HCT116 (cell line): ENCODE data around the gene APBB2. TPM values are rescaled to one million over a fixed set of nuclear protein-coding genes. Genes with fewer than 3 reads are reported as not detected.

Experiments
- ATAC-seq: fragments of 200-7000 bp; cut with Tn5 transposase; 2 replicates; pipeline ENCODE4 v1.9.1; 2020; ENCODE audit warnings: mild to moderate bottlenecking, moderate library complexity
- BruUV-seq: library from RNA; stranded (reverse); fragments of 400-500 nt; replicated peaks from 2 replicates; lab custom pipeline; 2021; lab: Mats Ljungman, UMichigan
- CTCF ChIA-PET: fragments of 300-600 bp; sonication (Branson Sonifier 250); formaldehyde crosslinking; loops from one replicate; lab custom pipeline; 2021; ENCODE audit warnings: antibody characterized with exemption; lab: Charles Lee
- POLR2A ChIA-PET: fragments of 300-600, 350-600 bp; sonication (Branson Sonifier 250); formaldehyde crosslinking; loops from one replicate; lab custom pipeline; 2021; ENCODE audit warnings: antibody characterized with exemption; lab: Charles Lee
- RAD21 ChIA-PET, 2 experiments: fragments of 300-600 bp; sonication (Branson Sonifier 250); formaldehyde crosslinking; loops; one replicate each; lab custom pipeline; 2023; ENCODE audit warnings: low total read pairs in 2 of 2; ENCODE audit not compliant: uncharacterized antibody in 2 of 2, unreplicated experiment in 2 of 2, low non-redundant PET in 1 of 2; lab: Charles Lee
- DNase-seq: peaks from one replicate; pipeline ENCODE4 v3.0.0-alpha.2; 2010; ENCODE audit warnings: low read depth, low spot score
- H2AFZ ChIP-seq: fragments of 200-600 bp; shearing (Covaris generic), sonication (generic); 2 replicates; pipeline ENCODE4 v1.6.1; 2017; ENCODE audit warnings: low read depth, mixed run types, mixed read lengths, antibody characterized with exemption, low read length; ENCODE audit not compliant: poor library complexity, severe bottlenecking
- H3K27ac ChIP-seq: 2 replicates; pipeline ENCODE4 v1.5.1; 2012; ENCODE audit warnings: low read depth, low read length
- H3K27me3 ChIP-seq: fragments of 200-600 bp; sonication (generic); 2 replicates; pipeline ENCODE4 v1.6.1; 2016; ENCODE audit warnings: mixed run types, low read length, mixed read lengths; ENCODE audit not compliant: insufficient read depth
- H3K36me3 ChIP-seq, 2 experiments: fragments of 200-500 bp in 1 of 2; fragments of 200-600 bp in 1 of 2; sonication (Bioruptor generic) in 1 of 2; sonication (generic) in 1 of 2; 2 replicates each; pipeline versions ENCODE4 v1.5.1 to v1.6.1; 2014 to 2016; ENCODE audit warnings: low read length in 2 of 2, inconsistent platforms in 1 of 2, mixed read lengths in 1 of 2, mixed run types in 1 of 2; ENCODE audit not compliant: insufficient read depth in 2 of 2, control insufficient read depth in 1 of 2
- H3K4me1 ChIP-seq, 2 experiments: fragments of 200-600 bp in 1 of 2; sonication (generic) in 1 of 2; 2 replicates each; pipeline versions ENCODE4 v1.5.1 to v1.6.1; 2012 to 2017; ENCODE audit warnings: low read length in 2 of 2, inconsistent platforms in 1 of 2, mild to moderate bottlenecking in 1 of 2, mixed read lengths in 1 of 2, mixed run types in 1 of 2, moderate library complexity in 1 of 2; ENCODE audit not compliant: insufficient read depth in 2 of 2, control insufficient read depth in 1 of 2
- H3K4me2 ChIP-seq: fragments of 200-600 bp; sonication (generic); 2 replicates; pipeline ENCODE4 v1.6.1; 2017; ENCODE audit warnings: mixed run types, low read length, mixed read lengths
- H3K4me3 ChIP-seq, 2 experiments: fragments of 200-600 bp in 1 of 2; sonication (generic) in 1 of 2; replicated peaks in 1 of 2; 2 replicates each; pipeline ENCODE4 v1.5.1; 2011 to 2016; ENCODE audit warnings: low read length in 2 of 2, control low read depth in 1 of 2, low read depth in 1 of 2, mild to moderate bottlenecking in 1 of 2, mixed read lengths in 1 of 2, mixed run types in 1 of 2
- H3K79me2 ChIP-seq: fragments of 200-600 bp; sonication (generic); 2 replicates; pipeline ENCODE4 v1.6.1; 2017; ENCODE audit warnings: mild to moderate bottlenecking, mixed run types, low read length, moderate library complexity, mixed read lengths; ENCODE audit not compliant: insufficient read depth
- H3K9ac ChIP-seq: fragments of 200-600 bp; sonication (generic); 2 replicates; pipeline ENCODE4 v1.6.1; 2016; ENCODE audit warnings: low read length, mixed read lengths
- H3K9me2 ChIP-seq: fragments of 200-600 bp; sonication (generic), shearing (Covaris generic); 2 replicates; pipeline ENCODE4 v1.6.1; 2017; ENCODE audit warnings: mixed run types, mild to moderate bottlenecking, moderate library complexity; ENCODE audit not compliant: insufficient read depth
- H3K9me3 ChIP-seq, 2 experiments: fragments of 200-500 bp in 1 of 2; fragments of 200-600 bp in 1 of 2; sonication (Bioruptor generic) in 1 of 2; sonication (generic) in 1 of 2; 2 replicates each; pipeline ENCODE4 v1.6.1; 2014 to 2017; ENCODE audit warnings: low read length in 2 of 2, mixed read lengths in 2 of 2, inconsistent platforms in 1 of 2, low read depth in 1 of 2, mild to moderate bottlenecking in 1 of 2, mixed run types in 1 of 2, moderate library complexity in 1 of 2; ENCODE audit not compliant: control insufficient read depth in 1 of 2, insufficient read depth in 1 of 2
- H4K20me1 ChIP-seq: fragments of 200-600 bp; sonication (generic), shearing (Covaris generic); 2 replicates; pipeline ENCODE4 v1.6.1; 2017; ENCODE audit warnings: mixed run types, mild to moderate bottlenecking, moderate library complexity; ENCODE audit not compliant: insufficient read depth
- CBX3 ChIP-seq: IDR thresholded peaks from 2 replicates; pipeline ENCODE4 v1.6.1; 2012; ENCODE audit warnings: low read depth
- CEBPB ChIP-seq: IDR thresholded peaks from 2 replicates; pipeline ENCODE4 v1.6.1; 2012; ENCODE audit warnings: low read depth
- EGR1 ChIP-seq: IDR thresholded peaks from 2 replicates; pipeline ENCODE4 v1.6.1; 2012; ENCODE audit warnings: low read depth
- ELF1 ChIP-seq: IDR thresholded peaks from 2 replicates; pipeline ENCODE4 v1.6.1; 2012; ENCODE audit warnings: low read depth, borderline replicate concordance
- EZH2 ChIP-seq: fragments of 200-600 bp; sonication (generic); IDR thresholded peaks from 2 replicates; pipeline ENCODE4 v1.6.1; 2017; ENCODE audit warnings: antibody characterized with exemption, mixed run types
- FOSL1 ChIP-seq: IDR thresholded peaks from 2 replicates; pipeline ENCODE4 v1.6.1; 2012; ENCODE audit warnings: low read depth
- JUND ChIP-seq: IDR thresholded peaks from 2 replicates; pipeline ENCODE4 v1.6.1; 2012
- POLR2A ChIP-seq: IDR thresholded peaks from 2 replicates; pipeline ENCODE4 v1.7.0; 2011; ENCODE audit warnings: borderline replicate concordance; ENCODE audit not compliant: insufficient read depth, insufficient read length; ENCODE audit errors: extremely low read depth
- POLR2AphosphoS5 ChIP-seq: IDR thresholded peaks from 2 replicates; pipeline ENCODE4 v1.6.1; 2011; ENCODE audit warnings: mild to moderate bottlenecking, low read depth, low read length, moderate library complexity
- RAD21 ChIP-seq: IDR thresholded peaks from 2 replicates; pipeline ENCODE4 v1.6.1; 2012; ENCODE audit warnings: low read depth, mild to moderate bottlenecking
- SIN3A ChIP-seq: IDR thresholded peaks from 2 replicates; pipeline ENCODE4 v1.6.1; 2012; ENCODE audit warnings: low read depth
- SRF ChIP-seq: IDR thresholded peaks from 2 replicates; pipeline ENCODE4 v1.6.1; 2012; ENCODE audit warnings: low read depth
- TCF7L2 ChIP-seq: IDR thresholded peaks from 2 replicates; pipeline ENCODE4 v1.7.0; 2011; ENCODE audit warnings: borderline replicate concordance, inconsistent platforms; ENCODE audit not compliant: insufficient read depth, insufficient read length; ENCODE audit errors: extremely low read depth
- YY1 ChIP-seq: IDR thresholded peaks from 2 replicates; pipeline ENCODE4 v1.6.1; 2011; ENCODE audit warnings: low read length, low read depth, moderate library complexity, mild to moderate bottlenecking; ENCODE audit not compliant: insufficient replicate concordance; ENCODE audit errors: extremely low read depth
- ZFX ChIP-seq: fragments of 450-650 bp; IDR thresholded peaks from 2 replicates; pipeline ENCODE4 v1.6.1; 2017
- ZNF274 ChIP-seq: fragments of 200-500 bp; sonication (Bioruptor generic); IDR thresholded peaks from 2 replicates; pipeline ENCODE4 v1.6.1; 2014; ENCODE audit warnings: mild to moderate bottlenecking, low read depth, low read length, inconsistent platforms
- intact Hi-C: fragments of 100-400 bp; cut with micrococcal nuclease; formaldehyde crosslinking; loops from 2 replicates; pipeline ENCODE4 v1.10.0; 2022
- total RNA-seq: library from RNA; stranded (reverse); gene quantifications from one replicate; pipeline ENCODE4 v1.2.1, GENCODE V29; 2021; ENCODE audit not compliant: unreplicated experiment
- TF ChIP-seq, protein P1 (sequence below): IDR thresholded peaks from 2 replicates; pipeline ENCODE4 v1.6.1; 2012; ENCODE audit warnings: low read depth
- TF ChIP-seq, protein P2 (sequence below), 3 experiments: fragments of 200-600 bp in 1 of 3; sonication (generic) in 1 of 3; IDR thresholded peaks in 2 of 3; conservative IDR thresholded peaks in 1 of 3; 2 replicates each; pipeline ENCODE4 v1.5.1; 2012 to 2017; ENCODE audit warnings: low read depth in 2 of 3, low read length in 2 of 3, antibody characterized with exemption in 1 of 3, borderline replicate concordance in 1 of 3, control low read depth in 1 of 3, mild to moderate bottlenecking in 1 of 3, mixed read lengths in 1 of 3, mixed run types in 1 of 3, moderate library complexity in 1 of 3; ENCODE audit not compliant: insufficient read depth in 1 of 3
- TF ChIP-seq, protein P3 (sequence below): IDR thresholded peaks from 2 replicates; pipeline ENCODE4 v1.6.1; 2011; ENCODE audit warnings: mild to moderate bottlenecking, low read length, moderate library complexity; ENCODE audit not compliant: insufficient replicate concordance; ENCODE audit errors: extremely low read depth
- TF ChIP-seq, protein P4 (sequence below): IDR thresholded peaks from 2 replicates; pipeline ENCODE4 v1.6.1; 2012
- TF ChIP-seq, protein P5 (sequence below): IDR thresholded peaks from 2 replicates; pipeline ENCODE4 v1.6.1; 2012

APBB2 gene
- total RNA-seq, 1 experiment from 2014 or later: 72.5 TPM

DNA sequence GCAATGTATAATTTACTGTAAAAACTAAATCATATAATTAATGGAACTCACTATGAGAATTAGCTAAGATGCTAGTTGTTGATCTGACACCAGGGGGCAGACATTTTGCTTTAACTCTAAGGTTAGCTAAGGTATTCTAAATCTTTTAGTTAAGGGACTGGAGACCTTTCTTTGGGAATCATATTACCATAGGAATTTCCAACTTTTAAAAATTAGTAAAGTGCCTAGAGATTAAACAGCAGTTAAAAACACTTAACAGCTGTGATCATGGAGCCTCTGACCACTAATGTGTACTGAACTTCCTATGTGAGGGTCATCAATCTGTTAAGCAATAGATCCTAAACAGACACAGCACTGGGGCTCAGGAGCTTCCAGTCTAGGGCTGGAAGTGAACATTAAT lies 238.0 kb downstream of the APBB2 start:
- no peak overlapping the region for H2AFZ ChIP-seq
- ChIA-PET POLR2A (interaction anchor here (1.4 kb wide), 1 partner anchor 238 kb away, joined by 6 read pairs; the partner anchor contains the start of gene APBB2), RAD21 (interaction anchor here (0.8 to 1.4 kb wide), 4 partner anchors 236 to 239 kb away, joined by 3 read pairs; partner anchors contain the start of gene APBB2 (in 2 of the 2)), CTCF (interaction anchor here (0.6 to 2.5 kb wide), 23 partner anchors 9 to 685 kb away, joined by 3 to 27 read pairs (median 4); partner anchors contain the start of gene APBB2)
- H3K4me1 ChIP-seq: peaks cover 2 to 9% of the 10 kb centered on the region in 2 experiments; a peak in 3 of 4 replicates
- H3K4me3 ChIP-seq: no peak overlapping the region
- H3K9ac ChIP-seq: no peak overlapping the region
- H3K27ac ChIP-seq: no peak overlapping the region
- H3K9me2 ChIP-seq: no peaks in the 10 kb centered on the region
- DNase-seq (peak; percentile 51), ATAC-seq (peak; percentile 75)
- intact Hi-C loops: loop anchor here (1.0 kb wide), 1 partner anchor 238 kb away; the partner anchor contains the start of gene APBB2
- H3K4me2 ChIP-seq: no peak overlapping the region
- no peaks in the 10 kb centered on the region for H3K36me3 ChIP-seq
- BruUV-seq: no TSS peak
- no peaks in the 10 kb centered on the region for H3K27me3 ChIP-seq
- H3K79me2 ChIP-seq: peaks cover 28% of the 10 kb centered on the region
- H3K9me3 ChIP-seq: no peaks in the 10 kb centered on the region
- 0 out of 2 replicates have a peak, but pooled peaks cover 5% of the 10 kb centered on the region for H4K20me1 ChIP-seq
- TF ChIP-seq POLR2AphosphoS5 (no peak), TCF7L2 (no peak), JUND (no peak), RAD21 (peak; percentile 72), ZNF274 (no peak), ELF1 (no peak), SIN3A (no peak), YY1 (no peak), EGR1 (no peak), FOSL1 (no peak), CBX3 (0 out of 2 replicates have a peak, but pooled peaks have one; percentile 23), ZFX (no peak), SRF (no peak), POLR2A (no peak), EZH2 (no peak), CEBPB (no peak)
- TF ChIP-seq, protein P1, sequence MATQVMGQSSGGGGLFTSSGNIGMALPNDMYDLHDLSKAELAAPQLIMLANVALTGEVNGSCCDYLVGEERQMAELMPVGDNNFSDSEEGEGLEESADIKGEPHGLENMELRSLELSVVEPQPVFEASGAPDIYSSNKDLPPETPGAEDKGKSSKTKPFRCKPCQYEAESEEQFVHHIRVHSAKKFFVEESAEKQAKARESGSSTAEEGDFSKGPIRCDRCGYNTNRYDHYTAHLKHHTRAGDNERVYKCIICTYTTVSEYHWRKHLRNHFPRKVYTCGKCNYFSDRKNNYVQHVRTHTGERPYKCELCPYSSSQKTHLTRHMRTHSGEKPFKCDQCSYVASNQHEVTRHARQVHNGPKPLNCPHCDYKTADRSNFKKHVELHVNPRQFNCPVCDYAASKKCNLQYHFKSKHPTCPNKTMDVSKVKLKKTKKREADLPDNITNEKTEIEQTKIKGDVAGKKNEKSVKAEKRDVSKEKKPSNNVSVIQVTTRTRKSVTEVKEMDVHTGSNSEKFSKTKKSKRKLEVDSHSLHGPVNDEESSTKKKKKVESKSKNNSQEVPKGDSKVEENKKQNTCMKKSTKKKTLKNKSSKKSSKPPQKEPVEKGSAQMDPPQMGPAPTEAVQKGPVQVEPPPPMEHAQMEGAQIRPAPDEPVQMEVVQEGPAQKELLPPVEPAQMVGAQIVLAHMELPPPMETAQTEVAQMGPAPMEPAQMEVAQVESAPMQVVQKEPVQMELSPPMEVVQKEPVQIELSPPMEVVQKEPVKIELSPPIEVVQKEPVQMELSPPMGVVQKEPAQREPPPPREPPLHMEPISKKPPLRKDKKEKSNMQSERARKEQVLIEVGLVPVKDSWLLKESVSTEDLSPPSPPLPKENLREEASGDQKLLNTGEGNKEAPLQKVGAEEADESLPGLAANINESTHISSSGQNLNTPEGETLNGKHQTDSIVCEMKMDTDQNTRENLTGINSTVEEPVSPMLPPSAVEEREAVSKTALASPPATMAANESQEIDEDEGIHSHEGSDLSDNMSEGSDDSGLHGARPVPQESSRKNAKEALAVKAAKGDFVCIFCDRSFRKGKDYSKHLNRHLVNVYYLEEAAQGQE: no peak
- TF ChIP-seq, protein P2, sequence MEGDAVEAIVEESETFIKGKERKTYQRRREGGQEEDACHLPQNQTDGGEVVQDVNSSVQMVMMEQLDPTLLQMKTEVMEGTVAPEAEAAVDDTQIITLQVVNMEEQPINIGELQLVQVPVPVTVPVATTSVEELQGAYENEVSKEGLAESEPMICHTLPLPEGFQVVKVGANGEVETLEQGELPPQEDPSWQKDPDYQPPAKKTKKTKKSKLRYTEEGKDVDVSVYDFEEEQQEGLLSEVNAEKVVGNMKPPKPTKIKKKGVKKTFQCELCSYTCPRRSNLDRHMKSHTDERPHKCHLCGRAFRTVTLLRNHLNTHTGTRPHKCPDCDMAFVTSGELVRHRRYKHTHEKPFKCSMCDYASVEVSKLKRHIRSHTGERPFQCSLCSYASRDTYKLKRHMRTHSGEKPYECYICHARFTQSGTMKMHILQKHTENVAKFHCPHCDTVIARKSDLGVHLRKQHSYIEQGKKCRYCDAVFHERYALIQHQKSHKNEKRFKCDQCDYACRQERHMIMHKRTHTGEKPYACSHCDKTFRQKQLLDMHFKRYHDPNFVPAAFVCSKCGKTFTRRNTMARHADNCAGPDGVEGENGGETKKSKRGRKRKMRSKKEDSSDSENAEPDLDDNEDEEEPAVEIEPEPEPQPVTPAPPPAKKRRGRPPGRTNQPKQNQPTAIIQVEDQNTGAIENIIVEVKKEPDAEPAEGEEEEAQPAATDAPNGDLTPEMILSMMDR (IDR thresholded peaks at IDR 0.05 in 2 of 3, conservative IDR thresholded peaks at IDR 0.05 in 1 of 3; ENCODE audit: borderline replicate concordance in 1 of 3, insufficient read depth in 1 of 3, low read depth in 2 of 3, low read length in 2 of 3): peak; percentile 47 to 80 (median 70)
- TF ChIP-seq, protein P3, sequence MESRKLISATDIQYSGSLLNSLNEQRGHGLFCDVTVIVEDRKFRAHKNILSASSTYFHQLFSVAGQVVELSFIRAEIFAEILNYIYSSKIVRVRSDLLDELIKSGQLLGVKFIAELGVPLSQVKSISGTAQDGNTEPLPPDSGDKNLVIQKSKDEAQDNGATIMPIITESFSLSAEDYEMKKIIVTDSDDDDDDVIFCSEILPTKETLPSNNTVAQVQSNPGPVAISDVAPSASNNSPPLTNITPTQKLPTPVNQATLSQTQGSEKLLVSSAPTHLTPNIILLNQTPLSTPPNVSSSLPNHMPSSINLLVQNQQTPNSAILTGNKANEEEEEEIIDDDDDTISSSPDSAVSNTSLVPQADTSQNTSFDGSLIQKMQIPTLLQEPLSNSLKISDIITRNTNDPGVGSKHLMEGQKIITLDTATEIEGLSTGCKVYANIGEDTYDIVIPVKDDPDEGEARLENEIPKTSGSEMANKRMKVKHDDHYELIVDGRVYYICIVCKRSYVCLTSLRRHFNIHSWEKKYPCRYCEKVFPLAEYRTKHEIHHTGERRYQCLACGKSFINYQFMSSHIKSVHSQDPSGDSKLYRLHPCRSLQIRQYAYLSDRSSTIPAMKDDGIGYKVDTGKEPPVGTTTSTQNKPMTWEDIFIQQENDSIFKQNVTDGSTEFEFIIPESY: no peak
- TF ChIP-seq, protein P4, sequence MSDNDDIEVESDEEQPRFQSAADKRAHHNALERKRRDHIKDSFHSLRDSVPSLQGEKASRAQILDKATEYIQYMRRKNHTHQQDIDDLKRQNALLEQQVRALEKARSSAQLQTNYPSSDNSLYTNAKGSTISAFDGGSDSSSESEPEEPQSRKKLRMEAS: no peak
- TF ChIP-seq, protein P5, sequence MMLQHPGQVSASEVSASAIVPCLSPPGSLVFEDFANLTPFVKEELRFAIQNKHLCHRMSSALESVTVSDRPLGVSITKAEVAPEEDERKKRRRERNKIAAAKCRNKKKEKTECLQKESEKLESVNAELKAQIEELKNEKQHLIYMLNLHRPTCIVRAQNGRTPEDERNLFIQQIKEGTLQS: no peak
